ENCODE results near the gene TMEM59. TPM values are rescaled to one million over a fixed set of nuclear protein-coding genes. Genes with fewer than 3 reads are reported as not detected.

TMEM59 gene
- total and polyA plus RNA-seq, 2 of the 8 experiments (the other 6 are each of a cell fraction or from before 2014, with no cell fraction given), result 116 to 139 TPM

- TF ChIP-seq CHD7 (IDR thresholded peaks at IDR 0.05; ENCODE audit: insufficient replicate concordance, low read length), result no peak
- no peak for TF ChIP-seq TEAD4 (IDR thresholded peaks at IDR 0.05; ENCODE audit: low read depth, low read length)
- TF ChIP-seq GTF2F1 (IDR thresholded peaks at IDR 0.05; ENCODE audit: borderline replicate concordance, low read depth, low read length), result no peak
- no peak for TF ChIP-seq TCF12 (IDR thresholded peaks at IDR 0.05; ENCODE audit: low read depth, low read length)
- TF ChIP-seq POLR2A (IDR thresholded peaks at IDR 0.05; ENCODE audit: control extremely low read depth in 1 of 2, low read depth in 2 of 2, low read length in 2 of 2), result no peak
- no peak for TF ChIP-seq PHF8 (conservative IDR thresholded peaks at IDR 0.05; ENCODE audit: low read depth, low read length)
- TF ChIP-seq RAD21 (IDR thresholded peaks at IDR 0.05 in 1 of 2, conservative IDR thresholded peaks at IDR 0.05 in 1 of 2; ENCODE audit: low read depth in 2 of 2, low read length in 2 of 2), result no peak
- no peak for TF ChIP-seq JUN (IDR thresholded peaks at IDR 0.05; ENCODE audit: low read depth, low read length)
- TF ChIP-seq SIX5 (IDR thresholded peaks at IDR 0.05; ENCODE audit: low read depth, low read length), result no peak
- TF ChIP-seq HDAC6 (IDR thresholded peaks at IDR 0.05; ENCODE audit: low read depth, low read length), result no peak
- no peak for TF ChIP-seq TAF1 (IDR thresholded peaks at IDR 0.05; ENCODE audit: low read depth, low read length)
- no peak for TF ChIP-seq BACH1 (IDR thresholded peaks at IDR 0.05; ENCODE audit: low read length)
- no peak for TF ChIP-seq SAP30 (IDR thresholded peaks at IDR 0.05; ENCODE audit: insufficient read depth, insufficient replicate concordance, low read length)
Observed at GRCh38 chr1:54001591-54001990, 51.4 kb downstream of the TMEM59 start (continued).
